ENCODE data around the gene TBX18. TPM values are rescaled to one million over a fixed set of nuclear protein-coding genes. Genes with fewer than 3 reads are reported as not detected.

The TBX18 gene
- total and polyA plus RNA-seq, 7 experiments from 2014 or later, result not detected

- H3K4me1 Mint-ChIP-seq, result no peaks in the 10 kb centered on the region
- H3K27ac ChIP-seq (ENCODE audit: low read depth, low read length), result no peak overlapping the region
- H3K9me3 ChIP-seq (ENCODE audit: control insufficient read depth in 2 of 3, low read length in 3 of 3), result no peaks in the 10 kb centered on the region
- peaks cover 0 to 7% (median 0%) of the 10 kb centered on the region in 11 donors for H3K9me3 Mint-ChIP-seq
- H3K4me1 ChIP-seq (ENCODE audit: control insufficient read depth in 2 of 2, insufficient read depth in 2 of 2, low read length in 2 of 2), result no peaks in the 10 kb centered on the region
- intact Hi-C loops (cut with micrococcal nuclease), result no loop called here
- peaks cover 0 to 5% (median 0%) of the 10 kb centered on the region in 5 donors for H3K27me3 Mint-ChIP-seq
- ATAC-seq (no peak), DNase-seq (no peak)
- no peak overlapping the region for H3K4me3 Mint-ChIP-seq
- ChIA-PET POLR2A (no interaction called here), CTCF (no interaction called here)
- no peaks in the 10 kb centered on the region for H3K36me3 ChIP-seq (ENCODE audit: control insufficient read depth in 2 of 3, insufficient read depth in 3 of 3, low read length in 3 of 3)
- H3K4me3 ChIP-seq (ENCODE audit: low read length), result no peak overlapping the region
- no peaks in the 10 kb centered on the region for H3K27me3 ChIP-seq (ENCODE audit: control insufficient read depth in 2 of 2, insufficient read depth in 2 of 2, low read length in 2 of 2)
- no peak overlapping the region for H3K27ac Mint-ChIP-seq
- no peaks in the 10 kb centered on the region for H3K36me3 Mint-ChIP-seq
Measured at GRCh38 chr6:84652356-84653026, 111.9 kb downstream of the TBX18 start.

GRCh38 chr6:84651583-84651982 is 112.8 kb downstream of the TBX18 start:
- H3K4me3 Mint-ChIP-seq, result no peak overlapping the region
- H3K27me3 ChIP-seq (ENCODE audit: control insufficient read depth in 2 of 2, insufficient read depth in 2 of 2, low read length in 2 of 2), result no peaks in the 10 kb centered on the region
- POLR2A ChIA-PET, result no interaction called here

GRCh38 chr6:84648444-84648843 is 116.0 kb downstream of the TBX18 start:
- CTCF ChIA-PET, result no interaction called here
- H3K27ac ChIP-seq (ENCODE audit: low read depth, low read length), result no peak overlapping the region
- H3K9me3 ChIP-seq (ENCODE audit: control insufficient read depth in 2 of 3, low read length in 3 of 3), result no peaks in the 10 kb centered on the region
- DNase-seq (no peak), ATAC-seq (no peak)
- H3K36me3 ChIP-seq (ENCODE audit: control insufficient read depth in 2 of 3, insufficient read depth in 3 of 3, low read length in 3 of 3), result no peaks in the 10 kb centered on the region
- H3K4me3 ChIP-seq (ENCODE audit: low read length), result no peak overlapping the region
- Mint-ChIP-seq H3K36me3 (no peaks in the 10 kb centered on the region), H3K9me3 (peaks cover 0 to 11% (median 0%) of the 10 kb centered on the region in 11 donors), H3K27me3 (peaks cover 0 to 5% (median 0%) of the 10 kb centered on the region in 5 donors), H3K4me1 (peaks cover 0 to 3% (median 0%) of the 10 kb centered on the region in 7 donors), H3K4me3 (no peak overlapping the region), H3K27ac (no peak overlapping the region)
- H3K4me1 ChIP-seq (ENCODE audit: control insufficient read depth in 2 of 2, insufficient read depth in 2 of 2, low read length in 2 of 2), result no peaks in the 10 kb centered on the region
- H3K27me3 ChIP-seq (ENCODE audit: control insufficient read depth in 2 of 2, insufficient read depth in 2 of 2, low read length in 2 of 2), result no peaks in the 10 kb centered on the region
- POLR2A ChIA-PET, result no interaction called here
- intact Hi-C loops (cut with micrococcal nuclease), result no loop called here

More at GRCh38 chr6:84651583-84651982, 112.8 kb downstream of the TBX18 start:
- H3K4me1 Mint-ChIP-seq, result no peaks in the 10 kb centered on the region
- Histone ChIP-seq H3K36me3 (ENCODE audit: control insufficient read depth in 2 of 3, insufficient read depth in 3 of 3, low read length in 3 of 3) (no peaks in the 10 kb centered on the region), H3K27ac (ENCODE audit: low read depth, low read length) (no peak overlapping the region), H3K9me3 (ENCODE audit: control insufficient read depth in 2 of 3, low read length in 3 of 3) (no peaks in the 10 kb centered on the region), H3K4me1 (ENCODE audit: control insufficient read depth in 2 of 2, insufficient read depth in 2 of 2, low read length in 2 of 2) (no peaks in the 10 kb centered on the region), H3K4me3 (ENCODE audit: low read length) (no peak overlapping the region)
- H3K36me3 Mint-ChIP-seq, result no peaks in the 10 kb centered on the region
- ATAC-seq (no peak), DNase-seq (no peak)
- no peak overlapping the region for H3K27ac Mint-ChIP-seq
- CTCF ChIA-PET, result no interaction called here
- H3K27me3 Mint-ChIP-seq, result peaks cover 0 to 5% (median 0%) of the 10 kb centered on the region in 5 donors
- intact Hi-C loops (cut with micrococcal nuclease), result no loop called here
- peaks cover 0 to 7% (median 0%) of the 10 kb centered on the region in 11 donors for H3K9me3 Mint-ChIP-seq

GRCh38 chr6:84645563-84646266 is 118.7 kb downstream of the TBX18 start:
- Mint-ChIP-seq H3K27me3 (peaks cover 0 to 5% (median 0%) of the 10 kb centered on the region in 5 donors), H3K4me1 (peaks cover 0 to 3% (median 0%) of the 10 kb centered on the region in 7 donors), H3K27ac (no peak overlapping the region), H3K4me3 (no peak overlapping the region), H3K9me3 (peaks cover 0 to 9% (median 0%) of the 10 kb centered on the region in 11 donors), H3K36me3 (no peaks in the 10 kb centered on the region)
- no peak for DNase-seq
- H3K4me3 ChIP-seq (ENCODE audit: low read length), result no peak overlapping the region
- no peak overlapping the region for H3K27ac ChIP-seq (ENCODE audit: low read depth, low read length)
- H3K4me1 ChIP-seq (ENCODE audit: control insufficient read depth in 2 of 2, insufficient read depth in 2 of 2, low read length in 2 of 2), result no peaks in the 10 kb centered on the region
- H3K27me3 ChIP-seq (ENCODE audit: control insufficient read depth in 2 of 2, insufficient read depth in 2 of 2, low read length in 2 of 2), result no peaks in the 10 kb centered on the region
- intact Hi-C loops (cut with micrococcal nuclease), result no loop called here
- H3K36me3 ChIP-seq (ENCODE audit: control insufficient read depth in 2 of 3, insufficient read depth in 3 of 3, low read length in 3 of 3), result no peaks in the 10 kb centered on the region
- ChIA-PET CTCF (no interaction called here), POLR2A (no interaction called here)
- ATAC-seq, result no peak
- H3K9me3 ChIP-seq (ENCODE audit: control insufficient read depth in 2 of 3, low read length in 3 of 3), result no peaks in the 10 kb centered on the region

- H3K27ac Mint-ChIP-seq, result no peak overlapping the region
- intact Hi-C loops (cut with micrococcal nuclease), result no loop called here
- no peak overlapping the region for H3K4me3 ChIP-seq (ENCODE audit: low read length)
- H3K36me3 ChIP-seq (ENCODE audit: control insufficient read depth in 2 of 3, insufficient read depth in 3 of 3, low read length in 3 of 3), result no peaks in the 10 kb centered on the region
- POLR2A ChIA-PET, result no interaction called here
- no peaks in the 10 kb centered on the region for H3K36me3 Mint-ChIP-seq
- H3K9me3 Mint-ChIP-seq, result peaks cover 0 to 9% (median 0%) of the 10 kb centered on the region in 11 donors
- no peaks in the 10 kb centered on the region for H3K9me3 ChIP-seq (ENCODE audit: control insufficient read depth in 2 of 3, low read length in 3 of 3)
- no peaks in the 10 kb centered on the region for H3K4me1 ChIP-seq (ENCODE audit: control insufficient read depth in 2 of 2, insufficient read depth in 2 of 2, low read length in 2 of 2)
- no peak overlapping the region for H3K27ac ChIP-seq (ENCODE audit: low read depth, low read length)
- CTCF ChIA-PET, result no interaction called here
- no peak overlapping the region for H3K4me3 Mint-ChIP-seq
- peaks cover 0 to 3% (median 0%) of the 10 kb centered on the region in 7 donors for H3K4me1 Mint-ChIP-seq
- DNase-seq (no peak), ATAC-seq (no peak)
- H3K27me3 Mint-ChIP-seq, result peaks cover 0 to 4% (median 0%) of the 10 kb centered on the region in 5 donors
- H3K27me3 ChIP-seq (ENCODE audit: control insufficient read depth in 2 of 2, insufficient read depth in 2 of 2, low read length in 2 of 2), result no peaks in the 10 kb centered on the region
Measured at GRCh38 chr6:84645000-84645399, 119.4 kb downstream of the TBX18 start.

DNA sequence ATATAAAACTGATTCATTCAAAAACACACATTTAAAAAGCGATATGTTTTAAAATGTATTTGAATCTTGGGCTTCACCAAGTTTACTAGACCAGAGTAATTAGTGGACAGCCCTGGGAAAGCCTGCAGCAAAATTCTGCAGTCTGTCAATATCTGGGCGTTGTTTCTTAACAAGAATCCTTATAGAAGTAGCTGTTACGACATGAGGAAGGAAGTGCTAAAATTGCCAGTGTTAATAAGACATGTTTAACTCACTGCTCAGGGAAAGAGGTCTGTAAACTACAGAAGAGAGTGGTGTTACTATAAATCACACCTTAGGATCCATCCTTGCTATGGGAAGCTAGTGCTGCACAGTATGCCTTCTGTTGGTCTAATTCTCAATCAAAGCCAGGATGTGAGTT is 120.6 kb downstream of the TBX18 start:
- H3K4me1 ChIP-seq (ENCODE audit: control insufficient read depth in 2 of 2, insufficient read depth in 2 of 2, low read length in 2 of 2), result no peaks in the 10 kb centered on the region
- ChIA-PET POLR2A (no interaction called here), CTCF (no interaction called here)
- H3K27ac ChIP-seq (ENCODE audit: low read depth, low read length), result no peak overlapping the region
- Mint-ChIP-seq H3K4me1 (peaks cover 0 to 3% (median 0%) of the 10 kb centered on the region in 7 donors), H3K9me3 (peaks cover 0 to 9% (median 2%) of the 10 kb centered on the region in 11 donors), H3K27ac (no peak overlapping the region), H3K27me3 (no peaks in the 10 kb centered on the region), H3K36me3 (no peaks in the 10 kb centered on the region), H3K4me3 (no peak overlapping the region)
- no peaks in the 10 kb centered on the region for H3K27me3 ChIP-seq (ENCODE audit: control insufficient read depth in 2 of 2, insufficient read depth in 2 of 2, low read length in 2 of 2)
- no peaks in the 10 kb centered on the region for H3K9me3 ChIP-seq (ENCODE audit: control insufficient read depth in 2 of 3, low read length in 3 of 3)
- no peaks in the 10 kb centered on the region for H3K36me3 ChIP-seq (ENCODE audit: control insufficient read depth in 2 of 3, insufficient read depth in 3 of 3, low read length in 3 of 3)
- intact Hi-C loops (cut with micrococcal nuclease), result no loop called here
- ATAC-seq (no peak), DNase-seq (no peak)
- no peak overlapping the region for H3K4me3 ChIP-seq (ENCODE audit: low read length)

- H3K27ac Mint-ChIP-seq, result no peak overlapping the region
- ATAC-seq, result no peak
- Histone ChIP-seq H3K4me3 (ENCODE audit: low read length) (no peak overlapping the region), H3K27me3 (ENCODE audit: control insufficient read depth in 2 of 2, insufficient read depth in 2 of 2, low read length in 2 of 2) (no peaks in the 10 kb centered on the region), H3K36me3 (ENCODE audit: control insufficient read depth in 2 of 3, insufficient read depth in 3 of 3, low read length in 3 of 3) (no peaks in the 10 kb centered on the region), H3K27ac (ENCODE audit: low read depth, low read length) (no peak overlapping the region), H3K9me3 (ENCODE audit: control insufficient read depth in 2 of 3, low read length in 3 of 3) (no peaks in the 10 kb centered on the region), H3K4me1 (ENCODE audit: control insufficient read depth in 2 of 2, insufficient read depth in 2 of 2, low read length in 2 of 2) (no peaks in the 10 kb centered on the region)
- CTCF ChIA-PET, result no interaction called here
- no peak for DNase-seq
- H3K27me3 Mint-ChIP-seq, result no peaks in the 10 kb centered on the region
- H3K36me3 Mint-ChIP-seq, result no peaks in the 10 kb centered on the region
- POLR2A ChIA-PET, result no interaction called here
- H3K4me1 Mint-ChIP-seq, result peaks cover 0 to 3% (median 0%) of the 10 kb centered on the region in 7 donors
- intact Hi-C loops (cut with micrococcal nuclease), result no loop called here
- H3K9me3 Mint-ChIP-seq, result peaks cover 0 to 20% (median 10%) of the 10 kb centered on the region in 11 donors
- no peak overlapping the region for H3K4me3 Mint-ChIP-seq
Measured at GRCh38 chr6:84641076-84641475, 123.3 kb downstream of the TBX18 start.
